NOMO-1 treated with dmso at 0.1 percent for 144 hours (cell line): ENCODE data around the gene MAB21L1.

Experiments
- DNase-seq: peaks from one replicate; lab custom pipeline; 2025; ENCODE audit not compliant: unreplicated experiment; lab: John Stamatoyannopoulos, UW

MAB21L1 gene

DNA sequence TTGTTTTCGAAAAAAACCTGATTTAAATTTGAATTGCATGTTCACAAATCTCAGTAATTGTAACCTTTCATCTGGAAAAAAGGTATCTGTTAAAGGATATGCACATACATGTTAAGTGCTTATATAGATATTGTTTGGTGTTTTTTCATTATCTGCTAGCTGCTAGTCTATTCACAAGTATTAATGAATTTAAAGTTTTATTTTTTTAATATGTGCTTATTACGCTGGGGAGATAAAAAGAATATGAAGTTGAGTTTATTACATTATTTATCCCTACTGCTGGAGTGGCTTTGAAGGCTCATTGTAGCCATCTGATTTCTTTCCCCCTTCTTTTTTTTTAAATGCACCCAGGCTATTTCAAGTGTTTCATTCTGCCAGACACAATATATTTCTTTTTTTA, 3.9 kb upstream of the MAB21L1 start:
- no peak for DNase-seq

DNA sequence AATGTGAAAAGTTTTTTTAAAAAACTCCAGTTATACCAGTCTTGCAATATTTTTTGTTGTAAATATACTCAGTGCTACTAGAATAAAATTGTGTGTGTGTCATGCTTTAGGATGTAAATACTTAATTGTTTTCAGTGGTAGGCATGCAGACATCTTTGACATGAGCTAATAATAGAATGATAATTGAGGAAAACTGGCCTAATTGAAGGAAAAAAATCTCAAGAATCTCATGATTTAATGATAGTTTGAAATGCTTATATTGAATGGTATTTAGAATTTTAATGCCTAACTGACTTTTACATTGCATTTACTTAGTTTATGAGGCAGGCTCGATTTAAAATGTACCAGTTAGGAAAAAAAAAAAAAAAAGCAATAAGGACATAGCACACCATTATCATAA, 3.2 kb upstream of the MAB21L1 start:
- no peak for DNase-seq

DNA sequence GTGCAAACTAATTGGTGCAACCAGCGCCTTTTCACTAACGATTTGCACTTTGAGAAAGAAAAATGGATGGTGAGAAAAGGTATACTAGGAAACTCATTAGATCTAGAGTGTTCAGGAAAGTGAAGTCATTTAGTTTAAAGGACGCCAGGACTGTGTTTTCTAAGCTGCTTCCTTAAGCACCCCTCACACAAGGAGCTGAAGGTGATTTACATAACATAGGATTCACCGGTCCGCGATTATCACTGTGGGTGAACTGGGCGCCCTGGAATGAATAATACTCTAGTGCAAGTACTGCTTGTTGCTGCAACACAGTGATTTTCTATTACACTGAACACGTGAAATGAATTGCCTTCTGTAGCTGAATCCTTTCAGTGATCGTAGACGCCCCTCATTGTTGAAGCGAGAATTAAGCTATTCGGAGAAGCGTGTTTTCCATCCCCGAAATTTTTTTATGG, 2.6 kb upstream of the MAB21L1 start:
- DNase-seq = no peak

DNA sequence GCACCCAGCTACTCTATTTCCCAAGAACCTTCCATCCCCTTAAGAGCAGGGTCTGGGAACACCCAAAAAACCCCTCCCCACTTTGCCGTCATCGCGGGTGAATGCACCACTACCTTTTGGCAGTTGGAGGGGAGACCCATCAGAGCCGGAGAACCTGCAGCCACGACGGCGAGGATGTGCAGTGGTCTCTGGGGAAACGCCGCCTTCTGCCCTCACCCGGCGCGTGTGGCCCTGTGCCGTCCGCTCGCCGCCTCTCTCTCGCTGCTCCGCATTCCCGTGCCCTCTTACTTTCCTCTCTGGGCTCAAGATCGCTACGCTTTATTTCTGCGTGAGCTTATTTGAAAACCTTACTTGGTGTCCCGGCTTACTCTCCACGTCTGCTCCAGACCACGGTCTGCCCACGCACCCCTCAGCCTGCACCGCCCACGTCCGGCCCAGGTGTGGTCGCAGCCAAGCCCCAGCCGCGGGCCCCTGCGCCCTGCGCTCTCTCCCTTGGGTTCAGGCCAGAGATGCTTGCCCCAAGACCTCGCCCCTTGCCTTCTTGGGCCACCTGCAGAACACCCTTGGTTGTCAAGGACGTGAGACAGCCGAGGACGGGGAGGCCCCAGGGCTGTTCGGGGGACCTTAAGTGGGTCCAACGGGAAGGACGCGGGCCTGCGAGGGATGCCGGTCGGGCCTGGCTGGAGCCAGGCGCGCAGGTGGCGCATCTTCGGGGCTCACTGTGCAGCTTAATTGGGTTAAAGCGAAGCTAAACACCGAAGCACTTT, 2.0 kb upstream of the MAB21L1 start:
- no peak for DNase-seq

DNA sequence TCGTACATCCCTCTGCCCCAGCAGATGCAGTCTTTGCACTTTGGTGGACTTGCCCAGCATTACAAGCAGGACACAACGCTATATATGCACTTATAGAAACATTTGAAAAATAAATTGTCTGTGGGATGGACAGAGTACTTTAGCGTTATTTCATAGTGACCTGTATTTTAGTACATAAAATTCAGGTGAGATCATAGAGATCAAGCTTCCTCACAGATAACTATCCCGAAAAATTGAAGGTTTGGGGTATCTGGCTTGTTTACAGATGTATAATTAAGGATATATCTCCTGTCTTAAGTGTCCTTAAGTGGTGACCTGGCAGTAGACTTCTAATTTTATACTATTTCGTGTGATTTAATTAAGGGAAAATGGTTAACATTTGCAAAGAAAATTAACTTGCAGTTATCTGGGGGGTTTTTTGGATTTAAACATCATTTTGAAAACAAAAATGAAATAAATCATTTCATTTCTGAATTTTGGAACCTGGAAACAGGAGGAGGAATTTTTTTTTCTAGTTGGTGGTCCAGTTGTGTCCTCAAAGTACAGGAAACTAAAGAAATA, 977 bp upstream of the MAB21L1 start:
- no peak for DNase-seq

DNA sequence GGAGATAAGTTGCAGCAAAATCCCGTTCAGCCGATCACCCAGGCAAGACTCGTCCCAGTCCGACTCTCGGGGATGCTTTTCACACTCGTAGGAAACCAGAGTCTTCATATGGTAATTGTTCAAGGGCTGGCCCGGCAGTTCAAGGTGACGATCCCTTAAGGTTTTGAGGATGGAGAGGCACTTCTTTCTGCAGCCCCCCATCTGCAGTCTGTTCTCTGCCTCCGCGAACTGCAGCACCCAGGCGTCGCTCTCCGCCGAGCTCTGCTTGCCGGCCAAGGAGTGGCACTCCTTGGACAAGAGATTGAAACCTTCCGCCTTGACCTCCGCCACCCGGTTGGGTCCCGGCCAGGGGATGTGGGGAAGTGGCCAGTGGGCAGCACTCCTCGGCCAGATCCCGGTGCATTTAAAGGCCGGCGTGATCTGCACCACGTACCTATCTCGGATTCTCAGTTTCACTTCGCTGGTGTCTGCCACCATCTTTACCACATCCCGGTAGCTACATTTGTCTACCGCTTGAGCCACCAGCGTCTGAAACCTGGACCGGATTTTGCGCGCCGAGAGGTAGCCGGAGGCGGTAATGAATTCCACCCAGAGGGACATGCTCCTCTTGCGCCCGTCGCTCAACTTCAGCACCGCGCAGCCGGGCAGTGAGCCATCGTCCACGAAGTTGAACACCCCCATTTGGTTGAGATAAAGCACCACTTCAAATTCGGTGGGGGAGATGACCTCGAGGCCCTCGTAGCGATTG, 1.1 kb downstream of the MAB21L1 start:
- DNase-seq = no peak

DNA sequence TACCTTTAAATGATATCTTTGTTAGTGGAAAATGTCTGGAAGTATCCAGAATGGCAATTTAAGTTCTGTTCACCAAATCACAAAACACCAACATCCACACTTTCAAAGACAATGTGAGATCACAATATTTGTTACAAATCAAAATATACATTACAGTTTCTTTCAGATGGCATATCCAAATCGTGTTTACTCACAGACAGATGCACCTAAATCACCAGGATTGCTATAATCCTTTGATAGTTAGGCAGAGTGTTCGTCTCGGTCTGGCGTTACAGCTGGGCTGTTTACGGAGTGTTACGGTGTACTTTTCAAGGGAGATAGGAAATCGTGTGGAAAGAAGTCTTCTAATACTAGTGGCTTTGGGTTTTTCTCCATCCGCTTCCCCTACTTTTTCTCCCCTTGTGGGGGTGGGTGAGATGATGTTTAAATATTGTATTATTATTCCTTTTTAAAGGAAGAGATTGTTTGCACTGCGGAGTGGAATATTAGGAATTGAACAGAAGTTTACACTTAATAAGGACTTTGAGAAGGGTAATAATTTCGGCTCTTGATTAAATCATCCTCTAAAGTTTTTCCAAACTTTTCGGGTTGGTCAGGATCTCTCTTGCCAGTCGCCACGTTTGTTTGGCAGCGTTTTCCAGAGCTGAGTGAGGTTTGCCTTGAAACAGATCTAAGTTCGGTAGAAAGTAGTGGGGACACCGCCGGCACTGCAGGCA, 1.8 kb downstream of the MAB21L1 start:
- DNase-seq = no peak

DNA sequence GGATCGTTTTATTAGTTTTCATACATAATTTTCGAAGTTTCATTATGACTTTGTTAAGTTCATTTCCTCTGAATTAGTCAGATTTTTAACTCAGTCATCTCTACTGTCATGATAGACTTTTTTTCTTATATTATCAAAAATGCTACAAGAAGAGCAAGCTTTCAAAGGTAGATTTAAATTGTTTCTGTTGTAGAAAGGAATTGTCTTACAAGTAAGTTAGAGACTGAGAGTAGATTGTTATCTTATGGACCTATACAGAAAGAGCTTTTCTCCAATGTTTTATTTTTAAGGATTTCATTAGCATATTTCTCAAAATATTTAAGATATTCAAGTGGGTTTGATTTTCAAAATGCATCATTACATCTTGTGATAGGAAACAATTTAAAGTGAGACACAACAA, 2.7 kb downstream of the MAB21L1 start:
- no peak for DNase-seq

DNA sequence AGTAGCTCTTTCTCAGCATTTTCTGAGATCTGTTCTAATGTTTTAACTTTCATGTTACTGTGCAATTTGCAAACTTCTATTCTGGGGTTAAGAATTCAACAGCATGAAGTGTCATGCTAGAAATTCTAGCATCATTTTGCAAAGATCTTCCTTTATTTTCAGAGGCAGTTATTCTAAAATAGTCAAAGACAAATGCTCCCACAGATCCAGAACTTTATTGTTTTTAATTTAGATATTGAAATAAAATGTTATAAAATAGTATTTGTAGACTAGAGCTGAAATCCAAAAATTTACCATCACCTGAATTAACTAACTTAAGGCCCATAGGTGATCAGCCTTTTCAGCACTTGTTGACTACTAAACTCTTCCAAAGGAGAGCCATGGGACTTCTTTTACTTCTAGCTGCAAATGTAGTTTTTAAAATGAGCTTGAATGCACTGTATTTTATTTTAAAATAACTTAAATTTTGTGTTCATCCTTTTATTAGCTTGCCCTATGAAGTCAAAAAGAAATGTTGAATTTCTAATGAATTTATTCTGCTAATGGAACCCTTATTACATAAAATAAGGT, 3.2 kb downstream of the MAB21L1 start:
- DNase-seq = no peak

DNA sequence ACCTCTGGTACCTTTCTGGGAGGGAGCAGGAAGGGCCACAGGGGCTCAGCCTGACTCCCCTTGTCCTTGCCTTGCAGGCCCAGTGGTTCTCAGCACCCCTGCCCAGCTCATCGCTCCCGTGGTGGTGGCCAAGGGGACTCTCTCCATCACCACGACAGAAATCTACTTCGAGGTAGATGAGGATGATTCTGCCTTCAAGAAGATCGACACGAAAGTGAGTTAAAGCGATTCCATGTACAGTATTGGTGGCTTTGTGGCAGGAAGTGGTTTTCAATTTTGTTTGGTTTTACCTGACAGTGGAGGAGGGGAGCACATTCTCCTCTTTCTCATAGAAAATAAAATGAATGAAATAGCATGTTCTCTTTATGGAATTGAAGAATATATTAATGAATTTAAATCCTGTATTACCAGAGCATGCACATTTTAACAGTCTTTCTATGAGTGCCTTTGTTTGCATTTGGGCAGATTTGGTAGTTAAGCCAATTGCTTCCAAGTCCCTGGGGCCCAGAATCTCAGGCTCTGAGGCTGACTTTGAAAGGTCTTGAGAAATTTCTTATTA, 4.1 kb downstream of the MAB21L1 start:
- no peak for DNase-seq

DNA sequence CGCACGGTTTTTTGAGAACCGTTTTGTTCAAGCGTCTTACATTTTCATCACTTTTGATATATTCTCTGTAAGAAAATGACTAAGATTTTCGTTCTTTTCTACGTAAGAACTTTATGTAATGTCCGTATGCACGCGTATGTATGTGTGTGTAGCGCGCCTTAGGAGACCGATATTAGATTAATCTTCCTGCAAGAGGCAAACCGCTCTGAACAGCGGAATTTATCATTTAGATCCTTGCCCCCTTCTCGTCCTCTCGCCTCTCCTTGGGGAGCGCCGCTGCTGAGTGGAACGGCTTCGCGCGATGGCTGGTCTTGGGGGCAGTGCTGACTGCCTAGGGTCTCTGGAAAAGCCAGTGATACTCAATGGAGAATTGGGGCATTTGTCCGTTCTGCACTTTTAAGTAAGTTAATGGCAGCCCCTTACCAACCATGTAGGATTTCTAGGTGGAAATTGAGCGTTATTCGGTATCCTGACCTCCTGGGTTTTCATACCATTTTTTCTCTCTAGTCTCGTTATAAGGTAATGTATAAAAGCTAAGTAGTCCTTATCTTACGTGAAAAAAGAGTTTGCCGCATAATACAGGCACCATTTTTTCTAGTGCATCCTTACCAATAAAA, 4.7 kb downstream of the MAB21L1 start:
- no peak for DNase-seq

DNA sequence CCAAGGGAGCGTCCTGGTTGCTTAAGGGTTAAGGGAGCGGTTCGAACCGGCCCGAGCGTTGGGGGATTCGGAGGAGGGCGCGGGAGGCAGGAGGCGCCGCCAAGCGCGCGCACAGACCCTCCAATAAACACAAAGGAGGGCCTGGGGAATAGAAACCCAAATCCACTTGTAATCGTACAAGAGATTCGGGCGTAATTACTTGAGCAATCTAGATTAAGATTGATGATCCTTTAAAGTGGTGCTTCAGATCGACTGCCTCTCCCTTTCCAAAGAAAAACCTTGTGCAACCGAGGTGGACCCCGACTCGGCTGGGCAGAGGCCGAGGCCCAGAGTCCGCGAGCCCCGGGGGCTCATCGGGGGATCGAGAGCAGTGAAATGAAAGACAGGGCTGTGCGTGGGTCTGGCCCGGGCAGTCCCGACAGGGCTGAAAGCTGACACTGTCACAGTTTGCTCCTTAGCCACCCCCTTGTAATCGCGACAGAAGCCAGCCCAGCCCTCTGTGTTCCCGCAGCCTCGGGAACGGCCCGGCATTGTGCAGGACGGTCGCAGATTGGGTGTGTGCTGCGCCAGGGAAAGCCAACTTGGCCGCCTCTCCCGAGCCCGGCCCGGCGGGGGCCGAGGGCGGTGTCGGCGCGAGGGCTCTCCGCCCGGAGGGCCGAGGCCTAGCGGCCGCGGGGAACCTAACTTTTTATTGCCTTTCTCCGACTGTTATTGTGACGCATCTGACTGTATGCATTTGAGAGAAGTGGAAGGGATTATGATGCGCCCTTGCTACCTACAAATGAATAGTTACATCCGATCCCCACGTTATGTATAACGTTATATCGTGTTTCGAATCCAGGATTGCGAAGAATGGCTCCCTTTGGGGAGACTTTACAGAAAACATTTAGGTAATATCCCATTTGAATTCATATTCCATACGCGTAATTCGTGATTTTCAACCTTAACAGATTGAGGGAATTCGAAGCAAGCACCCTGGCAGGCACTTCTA, 5.5 kb downstream of the MAB21L1 start:
- DNase-seq = no peak

DNA sequence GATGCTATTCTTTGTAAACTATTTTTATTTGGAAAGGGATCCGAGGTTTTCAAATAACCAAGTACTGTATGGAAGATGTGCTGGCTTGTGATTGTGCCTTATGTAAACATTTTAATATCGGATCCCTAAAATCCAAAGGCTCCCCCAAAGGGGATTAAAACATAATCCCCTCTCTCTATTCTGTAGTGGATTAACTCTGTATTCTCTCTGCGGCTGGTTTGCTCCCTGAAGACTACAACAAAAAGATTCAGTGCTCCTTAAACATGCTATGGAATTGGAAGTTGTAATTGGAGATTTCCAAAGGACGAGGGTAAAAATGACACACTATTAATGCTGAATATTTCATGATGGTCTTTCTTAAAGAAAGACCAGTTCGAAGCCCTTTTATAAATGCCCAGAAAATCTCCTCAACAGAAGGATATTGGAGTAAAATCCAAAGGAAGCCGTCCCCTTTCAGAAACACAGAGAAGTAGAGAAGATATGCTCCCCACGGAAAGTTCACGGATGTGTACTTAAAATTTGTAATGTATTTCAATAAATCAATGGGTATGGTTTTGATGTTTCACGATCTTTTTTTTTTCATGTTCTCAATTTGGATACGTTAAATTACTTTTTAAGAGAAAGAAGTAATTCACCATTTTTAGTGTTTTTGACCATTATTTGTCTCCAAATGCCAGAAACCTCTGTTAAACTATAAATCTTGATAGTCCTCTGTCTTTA, 6.5 kb downstream of the MAB21L1 start:
- DNase-seq = no peak

DNA sequence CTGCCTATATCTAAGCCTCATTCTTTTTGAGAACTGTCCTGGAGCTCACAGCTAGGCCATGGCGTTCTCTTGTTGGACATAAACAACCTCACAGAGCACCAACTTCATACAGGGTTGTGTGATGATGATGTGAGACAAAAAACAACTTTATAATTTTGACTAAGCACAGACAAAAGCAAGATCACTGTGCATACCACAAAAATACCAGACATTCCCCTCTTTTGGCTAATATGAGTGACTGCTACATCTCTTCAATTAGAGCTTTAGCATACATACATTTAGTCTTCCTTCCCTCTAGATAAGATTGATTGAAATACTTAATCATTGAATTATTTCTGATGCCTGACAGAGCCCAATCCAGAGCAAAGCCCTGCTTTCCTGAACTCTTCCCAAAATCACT, 8.3 kb downstream of the MAB21L1 start:
- no peak for DNase-seq

DNA sequence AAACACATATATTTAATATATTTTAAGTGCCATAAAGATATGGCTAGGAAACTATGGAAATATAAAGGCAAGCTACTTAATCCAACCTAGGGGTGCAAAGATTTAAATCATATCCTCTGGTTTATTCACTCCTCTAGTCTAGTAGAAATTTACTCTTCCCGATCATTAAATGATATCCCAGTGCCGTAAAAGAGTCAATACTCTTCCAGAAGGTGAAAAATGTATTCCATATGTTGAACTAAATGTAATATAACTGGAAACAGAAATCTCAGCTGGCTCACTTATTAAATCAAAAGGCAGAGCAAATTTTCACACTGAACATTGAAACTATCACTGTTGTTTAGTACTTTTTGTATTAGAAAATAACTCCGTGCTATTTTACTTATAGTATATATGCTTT, 11.1 kb downstream of the MAB21L1 start:
- DNase-seq = no peak

DNA sequence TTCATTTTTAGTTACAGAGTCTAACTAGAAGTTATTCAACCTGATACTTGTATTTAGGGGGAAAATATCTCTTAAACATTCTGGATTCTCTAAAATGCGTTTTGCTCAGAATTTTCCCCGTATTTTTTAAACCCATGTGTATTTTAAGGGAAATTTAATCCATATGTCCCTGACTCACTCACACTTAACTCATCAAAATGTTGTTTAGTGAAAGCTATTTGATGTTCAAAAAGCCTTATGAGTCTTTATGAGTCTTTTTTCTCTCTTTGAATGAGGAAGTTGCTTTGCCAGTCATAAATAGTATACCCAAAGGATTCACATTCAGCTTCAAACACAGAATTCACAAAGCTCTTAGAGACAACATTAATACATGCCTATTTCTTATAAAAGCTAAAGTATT, 16.4 kb downstream of the MAB21L1 start:
- DNase-seq = no peak

DNA sequence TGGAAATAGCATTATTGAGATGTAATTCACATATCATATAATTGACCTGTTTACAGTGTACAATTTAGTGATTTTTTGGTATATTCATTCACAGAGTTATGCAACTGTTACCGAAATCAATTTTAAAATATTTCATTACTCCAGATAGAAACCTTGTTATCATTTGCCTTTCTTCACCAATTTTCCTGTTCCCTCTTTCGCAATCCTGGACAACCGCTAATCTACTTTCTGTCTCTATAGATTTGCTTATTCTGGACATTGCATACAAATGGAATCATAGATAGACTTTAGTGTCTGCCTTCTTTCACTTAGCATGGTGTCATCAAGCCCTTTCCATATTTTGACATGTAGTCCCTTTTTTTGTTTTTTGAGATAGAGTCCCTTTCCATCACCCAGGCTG, 19.2 kb downstream of the MAB21L1 start:
- DNase-seq = no peak

DNA sequence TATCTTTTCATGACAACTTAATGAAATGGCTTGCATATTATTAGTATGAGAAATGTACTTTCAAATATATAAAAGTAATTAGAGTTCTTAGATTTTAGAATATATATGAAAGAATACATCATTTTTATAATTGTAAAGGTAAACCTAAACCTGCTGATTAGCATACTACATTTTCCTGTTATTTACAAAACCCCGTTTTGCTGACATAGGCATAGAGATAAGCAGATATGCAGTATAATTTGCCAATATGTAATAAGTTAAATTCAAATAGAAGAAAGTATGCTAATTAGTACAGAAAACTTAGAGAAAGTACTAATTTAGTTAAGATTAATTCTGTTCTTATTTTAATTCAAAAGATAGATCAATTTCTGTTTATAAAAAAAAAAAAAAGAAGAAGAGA, 21.5 kb downstream of the MAB21L1 start:
- DNase-seq = no peak

DNA sequence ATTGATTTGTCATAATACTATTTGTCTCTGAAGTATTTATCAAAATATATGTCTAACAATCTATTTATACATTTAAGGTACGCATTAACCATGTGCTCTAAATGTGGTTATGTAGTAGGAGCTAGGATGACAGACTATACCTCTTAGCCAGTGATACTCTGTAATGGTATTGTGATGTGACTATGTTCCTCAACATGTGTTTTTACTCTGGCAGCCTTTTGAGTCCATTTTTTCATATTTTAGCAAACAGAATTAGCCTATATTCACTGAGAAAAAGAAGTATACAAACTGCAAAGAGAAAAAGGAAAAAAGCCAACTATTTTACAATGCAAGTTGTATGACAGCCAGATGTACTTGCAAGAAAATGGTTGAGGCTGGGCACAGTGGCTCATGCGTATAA, 26.7 kb downstream of the MAB21L1 start:
- DNase-seq = no peak
